ENCODE data around the gene AMPD1.

- TF ChIP-seq, protein P1, sequence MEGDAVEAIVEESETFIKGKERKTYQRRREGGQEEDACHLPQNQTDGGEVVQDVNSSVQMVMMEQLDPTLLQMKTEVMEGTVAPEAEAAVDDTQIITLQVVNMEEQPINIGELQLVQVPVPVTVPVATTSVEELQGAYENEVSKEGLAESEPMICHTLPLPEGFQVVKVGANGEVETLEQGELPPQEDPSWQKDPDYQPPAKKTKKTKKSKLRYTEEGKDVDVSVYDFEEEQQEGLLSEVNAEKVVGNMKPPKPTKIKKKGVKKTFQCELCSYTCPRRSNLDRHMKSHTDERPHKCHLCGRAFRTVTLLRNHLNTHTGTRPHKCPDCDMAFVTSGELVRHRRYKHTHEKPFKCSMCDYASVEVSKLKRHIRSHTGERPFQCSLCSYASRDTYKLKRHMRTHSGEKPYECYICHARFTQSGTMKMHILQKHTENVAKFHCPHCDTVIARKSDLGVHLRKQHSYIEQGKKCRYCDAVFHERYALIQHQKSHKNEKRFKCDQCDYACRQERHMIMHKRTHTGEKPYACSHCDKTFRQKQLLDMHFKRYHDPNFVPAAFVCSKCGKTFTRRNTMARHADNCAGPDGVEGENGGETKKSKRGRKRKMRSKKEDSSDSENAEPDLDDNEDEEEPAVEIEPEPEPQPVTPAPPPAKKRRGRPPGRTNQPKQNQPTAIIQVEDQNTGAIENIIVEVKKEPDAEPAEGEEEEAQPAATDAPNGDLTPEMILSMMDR (IDR thresholded peaks at IDR 0.05; ENCODE audit: insufficient read depth, low read length, poor library complexity, severe bottlenecking), result no peak
- TF ChIP-seq EZH2phosphoT487 (conservative IDR thresholded peaks at IDR 0.05; ENCODE audit: low read length), result no peak
These were observed 28.6 kb upstream of the AMPD1 start for GRCh38 chr1:114723915-114724314.

All from SU-DHL-6 (cell line).